ENCODE measurements around the gene TTLL13.
"Not testable (repeated sequence)": the region's sequence is repeated elsewhere in the genome, so short reads cannot be mapped to it uniquely, and the experiment has no call there.

DNA sequence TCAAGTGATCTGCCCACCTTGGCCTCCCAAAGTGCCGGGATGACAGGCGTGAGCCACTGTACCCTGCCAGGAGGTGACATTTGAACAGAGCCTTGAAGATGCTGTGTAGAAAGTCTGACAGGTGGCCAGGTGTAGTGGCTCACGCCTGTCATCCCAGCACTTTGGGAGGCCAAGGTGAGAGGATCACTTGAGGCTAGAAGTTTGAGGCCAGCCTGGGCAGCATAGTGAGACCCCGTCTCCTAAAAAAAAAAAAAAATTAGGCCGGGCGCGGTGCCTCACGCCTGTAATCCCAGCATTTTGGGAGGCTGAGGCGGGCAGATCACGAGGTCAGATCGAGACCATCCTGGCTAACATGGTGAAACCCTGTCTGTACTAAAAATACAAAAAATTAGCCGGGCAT is 29.1 kb downstream of the TTLL13 start:
- TF ChIP-seq, protein P1, sequence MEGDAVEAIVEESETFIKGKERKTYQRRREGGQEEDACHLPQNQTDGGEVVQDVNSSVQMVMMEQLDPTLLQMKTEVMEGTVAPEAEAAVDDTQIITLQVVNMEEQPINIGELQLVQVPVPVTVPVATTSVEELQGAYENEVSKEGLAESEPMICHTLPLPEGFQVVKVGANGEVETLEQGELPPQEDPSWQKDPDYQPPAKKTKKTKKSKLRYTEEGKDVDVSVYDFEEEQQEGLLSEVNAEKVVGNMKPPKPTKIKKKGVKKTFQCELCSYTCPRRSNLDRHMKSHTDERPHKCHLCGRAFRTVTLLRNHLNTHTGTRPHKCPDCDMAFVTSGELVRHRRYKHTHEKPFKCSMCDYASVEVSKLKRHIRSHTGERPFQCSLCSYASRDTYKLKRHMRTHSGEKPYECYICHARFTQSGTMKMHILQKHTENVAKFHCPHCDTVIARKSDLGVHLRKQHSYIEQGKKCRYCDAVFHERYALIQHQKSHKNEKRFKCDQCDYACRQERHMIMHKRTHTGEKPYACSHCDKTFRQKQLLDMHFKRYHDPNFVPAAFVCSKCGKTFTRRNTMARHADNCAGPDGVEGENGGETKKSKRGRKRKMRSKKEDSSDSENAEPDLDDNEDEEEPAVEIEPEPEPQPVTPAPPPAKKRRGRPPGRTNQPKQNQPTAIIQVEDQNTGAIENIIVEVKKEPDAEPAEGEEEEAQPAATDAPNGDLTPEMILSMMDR (IDR thresholded peaks at IDR 0.05), result not testable (repeated sequence)
- not testable (repeated sequence) for TF ChIP-seq ZFX (IDR thresholded peaks at IDR 0.05; ENCODE audit: borderline replicate concordance)

Data from 22Rv1 (cell line).